HFFc6 (cell line): ENCODE data around the gene ANGPTL2. TPM values are rescaled to one million over a fixed set of nuclear protein-coding genes. Genes with fewer than 3 reads are reported as not detected.

Experiments
- DNase-seq: peaks from one replicate; pipeline ENCODE4 v3.0.0-alpha.2; 2018
- H3K27ac Mint-ChIP-seq: 2 replicates; pipeline ENCODE4 v1.8.0; 2020; ENCODE audit warnings: mild to moderate bottlenecking, mixed read lengths
- H3K27me3 Mint-ChIP-seq: 2 replicates; pipeline ENCODE4 v1.8.0; 2021; ENCODE audit warnings: mild to moderate bottlenecking, moderate library complexity, mixed read lengths; ENCODE audit not compliant: insufficient read depth
- H3K36me3 Mint-ChIP-seq: 2 replicates; pipeline ENCODE4 v1.8.0; 2021; ENCODE audit warnings: low read depth, mixed read lengths
- H3K4me1 Mint-ChIP-seq: 2 replicates; pipeline ENCODE4 v1.8.0; 2020; ENCODE audit warnings: low read depth, mixed read lengths
- H3K4me3 Mint-ChIP-seq: 2 replicates; pipeline ENCODE4 v1.8.0; 2020; ENCODE audit warnings: mild to moderate bottlenecking, moderate library complexity, mixed read lengths
- H3K9me3 Mint-ChIP-seq: 2 replicates; pipeline ENCODE4 v1.8.0; 2020; ENCODE audit warnings: mild to moderate bottlenecking, mixed read lengths
- total RNA-seq, 6 experiments: library from RNA; stranded (reverse); fragmentation: NEBNext Ultra II Directional; extraction: Animal tissue kit (Norgen Biotek cat#: 25700); gene quantifications; 2 replicates in 1 of 6; 3 replicates in 5 of 6; pipeline ENCODE4 v1.2.3, GENCODE V29; 2021
- TF ChIP-seq, protein P1 (sequence below): fragments of 200-600 bp; sonication (generic); IDR thresholded peaks from 2 replicates; pipeline ENCODE4 v1.5.0; 2021; ENCODE audit warnings: antibody characterized with exemption, mild to moderate bottlenecking

Gene ANGPTL2
- total RNA-seq, 6 experiments from 2014 or later, result 15.0 to 20.9 (median 19.4) TPM

DNA sequence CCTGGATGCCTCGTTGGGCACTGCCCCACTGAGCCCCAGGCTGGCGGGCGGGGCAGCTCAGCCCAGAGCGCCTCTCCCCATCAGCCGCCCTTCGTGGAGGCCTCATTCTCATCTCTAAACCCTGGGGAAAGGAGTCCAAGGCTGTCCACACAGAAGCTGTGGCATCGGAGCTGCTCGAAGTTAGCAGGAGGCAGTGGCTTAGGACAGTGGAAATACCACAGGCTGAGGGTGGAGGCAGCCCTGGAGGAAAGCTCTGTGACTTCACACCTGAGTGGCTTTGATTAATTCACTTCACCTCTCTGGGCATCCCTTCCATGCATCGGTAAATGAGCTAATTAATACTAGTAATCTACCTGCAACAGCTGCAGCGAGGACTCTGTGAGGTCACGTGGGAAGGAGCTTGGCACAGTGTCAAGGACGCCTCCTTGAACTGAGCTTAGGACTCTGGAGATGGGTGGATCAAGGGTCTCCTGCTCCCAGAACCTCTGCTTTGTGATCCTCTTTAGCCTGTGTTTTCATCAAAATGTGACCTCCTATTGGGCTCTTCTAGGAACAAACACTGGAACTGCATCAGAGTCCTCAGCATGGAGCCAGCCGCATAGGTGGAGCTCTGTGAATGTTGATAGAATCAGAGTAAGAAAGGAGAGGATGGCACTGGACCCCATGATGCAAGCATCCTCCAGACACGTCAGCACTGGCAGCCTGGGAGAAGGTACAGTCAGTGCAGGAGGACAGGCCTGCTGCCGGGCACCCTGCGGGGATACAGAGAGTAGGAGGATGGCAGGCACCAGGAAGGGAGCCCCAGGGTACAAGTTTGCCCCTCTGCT is 842 bp upstream of the ANGPTL2 start:
- H3K4me3 Mint-ChIP-seq, result peak overlapping the region; percentile 91
- peak overlapping the region; percentile 80 for H3K27ac Mint-ChIP-seq
- no peaks in the 10 kb centered on the region for H3K9me3 Mint-ChIP-seq
- H3K27me3 Mint-ChIP-seq, result no peaks in the 10 kb centered on the region; the same call in 1 of the 2 replicates
- no peaks in the 10 kb centered on the region; the same call in 1 of the 2 replicates for H3K36me3 Mint-ChIP-seq
- H3K4me1 Mint-ChIP-seq, result peaks cover 49% of the 10 kb centered on the region
- TF ChIP-seq, protein P1, sequence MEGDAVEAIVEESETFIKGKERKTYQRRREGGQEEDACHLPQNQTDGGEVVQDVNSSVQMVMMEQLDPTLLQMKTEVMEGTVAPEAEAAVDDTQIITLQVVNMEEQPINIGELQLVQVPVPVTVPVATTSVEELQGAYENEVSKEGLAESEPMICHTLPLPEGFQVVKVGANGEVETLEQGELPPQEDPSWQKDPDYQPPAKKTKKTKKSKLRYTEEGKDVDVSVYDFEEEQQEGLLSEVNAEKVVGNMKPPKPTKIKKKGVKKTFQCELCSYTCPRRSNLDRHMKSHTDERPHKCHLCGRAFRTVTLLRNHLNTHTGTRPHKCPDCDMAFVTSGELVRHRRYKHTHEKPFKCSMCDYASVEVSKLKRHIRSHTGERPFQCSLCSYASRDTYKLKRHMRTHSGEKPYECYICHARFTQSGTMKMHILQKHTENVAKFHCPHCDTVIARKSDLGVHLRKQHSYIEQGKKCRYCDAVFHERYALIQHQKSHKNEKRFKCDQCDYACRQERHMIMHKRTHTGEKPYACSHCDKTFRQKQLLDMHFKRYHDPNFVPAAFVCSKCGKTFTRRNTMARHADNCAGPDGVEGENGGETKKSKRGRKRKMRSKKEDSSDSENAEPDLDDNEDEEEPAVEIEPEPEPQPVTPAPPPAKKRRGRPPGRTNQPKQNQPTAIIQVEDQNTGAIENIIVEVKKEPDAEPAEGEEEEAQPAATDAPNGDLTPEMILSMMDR, result no peak
- no peak for DNase-seq

DNA sequence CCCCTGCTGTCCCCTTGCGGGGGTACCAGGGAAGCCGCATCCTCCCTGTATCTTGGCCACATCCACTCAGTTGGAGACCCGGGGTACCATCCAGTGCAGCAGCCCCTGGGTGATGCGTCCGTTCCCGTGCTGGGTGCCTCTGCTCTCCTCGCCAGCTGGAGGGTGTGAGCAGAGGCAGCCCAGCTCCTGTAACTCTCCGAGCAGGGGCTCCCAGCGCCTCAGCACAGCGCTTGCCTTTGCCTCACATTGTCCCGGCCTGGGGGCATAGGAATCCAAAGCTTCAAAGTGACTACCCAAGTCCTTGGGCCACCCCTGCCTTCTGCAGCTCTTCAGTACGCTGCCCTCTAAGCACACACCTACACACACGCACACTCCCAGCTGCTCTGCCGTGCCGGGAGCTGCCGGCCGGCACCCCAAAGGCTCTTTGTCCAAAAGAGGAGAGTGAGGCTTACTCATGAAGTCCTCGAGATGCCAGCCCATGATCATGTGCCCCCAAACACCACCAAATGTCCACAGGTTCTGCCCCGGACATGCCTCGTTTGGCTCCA is 733 bp downstream of the ANGPTL2 start:
- H3K4me3 Mint-ChIP-seq, result peak overlapping the region; percentile 91
- H3K27ac Mint-ChIP-seq, result peak overlapping the region; percentile 80
- TF ChIP-seq, protein P1, result no peak
- H3K36me3 Mint-ChIP-seq, result no peaks in the 10 kb centered on the region; the same call in 1 of the 2 replicates
- H3K4me1 Mint-ChIP-seq, result peaks cover 45% of the 10 kb centered on the region
- DNase-seq, result peak; percentile 25
- no peaks in the 10 kb centered on the region for H3K9me3 Mint-ChIP-seq
- no peaks in the 10 kb centered on the region; the same call in 1 of the 2 replicates for H3K27me3 Mint-ChIP-seq

DNA sequence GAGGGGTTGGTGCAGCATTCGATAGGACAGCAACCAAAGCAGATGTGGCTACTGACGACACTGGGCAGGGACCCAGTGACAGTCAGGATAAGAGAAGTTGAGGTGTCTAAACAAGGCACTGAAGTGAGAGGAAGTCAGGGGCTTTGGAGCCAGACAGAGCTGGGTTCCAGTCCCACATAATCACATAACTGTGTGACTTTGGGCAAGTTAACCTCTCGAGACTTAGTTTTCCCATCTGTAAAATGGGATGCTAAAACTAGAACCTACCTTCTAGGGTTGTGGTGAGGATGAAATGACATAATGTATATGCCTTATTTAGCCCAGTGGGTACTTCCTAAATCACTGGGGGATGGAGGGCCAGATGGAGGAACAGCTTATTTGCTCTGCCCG is 3.1 kb downstream of the ANGPTL2 start:
- no peaks in the 10 kb centered on the region; the same call in 1 of the 2 replicates for H3K36me3 Mint-ChIP-seq
- H3K27me3 Mint-ChIP-seq, result no peaks in the 10 kb centered on the region; the same call in 1 of the 2 replicates
- TF ChIP-seq, protein P1, result no peak
- H3K9me3 Mint-ChIP-seq, result no peaks in the 10 kb centered on the region
- H3K4me3 Mint-ChIP-seq, result no peak overlapping the region
- H3K27ac Mint-ChIP-seq, result no peak overlapping the region
- H3K4me1 Mint-ChIP-seq, result peaks cover 34% of the 10 kb centered on the region
- no peak for DNase-seq

DNA sequence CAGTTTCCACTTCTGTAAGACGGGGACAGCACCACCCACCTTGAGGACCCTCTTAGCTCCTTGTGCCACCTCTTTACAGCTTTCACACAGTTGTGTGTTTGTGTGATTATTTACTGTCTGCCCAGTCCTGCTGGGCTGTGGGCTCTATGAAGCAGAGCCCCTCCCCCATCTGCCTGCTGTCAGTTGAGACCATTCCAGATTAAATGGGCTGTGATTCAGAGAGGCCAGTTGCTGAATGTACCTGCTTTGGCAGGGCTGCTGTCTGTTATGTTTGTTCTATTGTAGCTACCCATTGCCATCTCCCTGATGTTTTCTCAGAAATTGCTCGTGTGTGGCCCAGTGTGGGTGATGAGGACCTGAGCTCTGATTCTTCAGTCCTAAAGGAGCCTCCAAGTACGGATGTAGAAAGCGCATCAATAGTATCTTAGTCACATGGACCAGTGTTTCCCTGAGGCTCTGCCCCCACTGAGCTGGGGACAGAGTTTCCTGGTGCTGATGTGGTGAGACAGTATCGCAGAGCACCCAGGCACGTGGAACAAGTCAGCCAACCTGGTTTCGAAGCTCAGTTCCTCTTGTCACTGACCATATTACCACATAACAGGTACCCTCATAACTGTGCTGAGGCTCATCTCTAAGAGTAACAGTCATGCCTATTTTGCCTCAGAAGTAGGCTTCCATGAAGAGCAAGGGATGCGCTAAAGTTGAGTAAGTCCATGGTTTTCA is 3.7 kb downstream of the ANGPTL2 start:
- DNase-seq, result no peak
- no peaks in the 10 kb centered on the region for H3K9me3 Mint-ChIP-seq
- H3K27me3 Mint-ChIP-seq, result no peaks in the 10 kb centered on the region; the same call in 1 of the 2 replicates
- no peak overlapping the region for H3K4me3 Mint-ChIP-seq
- H3K4me1 Mint-ChIP-seq, result peaks cover 33% of the 10 kb centered on the region
- TF ChIP-seq, protein P1, result no peak
- H3K36me3 Mint-ChIP-seq, result no peaks in the 10 kb centered on the region; the same call in 1 of the 2 replicates
- no peak overlapping the region for H3K27ac Mint-ChIP-seq

DNA sequence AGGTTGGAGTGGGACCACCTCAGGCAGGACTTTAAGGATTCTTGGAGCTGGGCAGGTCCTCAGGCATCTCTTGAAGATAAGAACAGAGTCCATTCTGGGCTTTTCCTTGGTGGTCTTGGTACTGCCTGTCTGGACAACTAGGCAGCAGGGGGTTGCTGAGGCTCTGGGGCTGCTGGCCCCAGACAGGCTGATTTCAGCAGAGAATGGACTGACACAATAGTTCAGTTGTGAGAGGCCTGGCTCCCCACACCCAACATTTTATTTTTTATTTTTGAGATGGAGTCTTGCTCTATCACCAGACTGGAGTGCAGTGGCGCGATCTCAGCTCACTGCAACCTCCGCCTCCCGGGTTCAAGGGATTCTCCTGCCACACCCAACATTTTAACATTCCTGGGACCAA is 4.6 kb downstream of the ANGPTL2 start:
- Mint-ChIP-seq H3K36me3 (no peaks in the 10 kb centered on the region; the same call in 1 of the 2 replicates), H3K27ac (no peak overlapping the region), H3K4me1 (peaks cover 27% of the 10 kb centered on the region), H3K4me3 (no peak overlapping the region), H3K9me3 (no peaks in the 10 kb centered on the region), H3K27me3 (no peaks in the 10 kb centered on the region)
- no peak for DNase-seq
- TF ChIP-seq, protein P1, result no peak
